Activated CD4-positive, alpha-beta T cell treated with anti-CD3 and anti-CD28 coated beads for 24 hours (primary cell): ENCODE data around the gene TNS1.

ENCODE experiments used
- DNase-seq, 2 donors: peaks; one replicate each; pipeline ENCODE4 v3.0.0-alpha.2; 2020; ENCODE audit warnings: low read depth in 2 of 2

Gene TNS1

GRCh38 chr2:217913436-217913835 is 89.4 kb downstream of the TNS1 start:
- DNase-seq, result no peak

- no peak for DNase-seq
Observed at GRCh38 chr2:217912098-217913024, 90.4 kb downstream of the TNS1 start.

GRCh38 chr2:217911283-217912097 is 91.3 kb downstream of the TNS1 start:
- DNase-seq, result no peak

GRCh38 chr2:217910875-217911212 is 92.0 kb downstream of the TNS1 start:
- no peak for DNase-seq

- no peak for DNase-seq
Observed at GRCh38 chr2:217909156-217909820, 93.5 kb downstream of the TNS1 start.

GRCh38 chr2:217908544-217908943 is 94.3 kb downstream of the TNS1 start:
- DNase-seq, result no peak

- DNase-seq, result no peak
Observed at GRCh38 chr2:217907266-217907665, 95.5 kb downstream of the TNS1 start.

- no peak for DNase-seq
Observed at GRCh38 chr2:217906798-217907197, 96.0 kb downstream of the TNS1 start.

- no peak for DNase-seq
Observed at GRCh38 chr2:217905896-217906295, 96.9 kb downstream of the TNS1 start.

GRCh38 chr2:217905395-217905794 is 97.4 kb downstream of the TNS1 start:
- no peak for DNase-seq

- DNase-seq, result no peak
Observed at GRCh38 chr2:217904614-217904965, 98.2 kb downstream of the TNS1 start.

- DNase-seq, result no peak
Observed at GRCh38 chr2:217903859-217904613, 98.8 kb downstream of the TNS1 start.

GRCh38 chr2:217903142-217903858 is 99.5 kb downstream of the TNS1 start:
- no peak for DNase-seq

- DNase-seq, result no peak
Observed at GRCh38 chr2:217902379-217903141, 100.2 kb downstream of the TNS1 start.

- no peak for DNase-seq
Observed at GRCh38 chr2:217901835-217902378, 100.9 kb downstream of the TNS1 start.

GRCh38 chr2:217901400-217901799 is 101.4 kb downstream of the TNS1 start:
- no peak for DNase-seq

GRCh38 chr2:217900780-217901360 is 101.9 kb downstream of the TNS1 start:
- DNase-seq, result no peak

- no peak for DNase-seq
Observed at GRCh38 chr2:217900010-217900779, 102.6 kb downstream of the TNS1 start.
